ENCODE measurements around the gene PIP4K2A.

Gene PIP4K2A

DNA sequence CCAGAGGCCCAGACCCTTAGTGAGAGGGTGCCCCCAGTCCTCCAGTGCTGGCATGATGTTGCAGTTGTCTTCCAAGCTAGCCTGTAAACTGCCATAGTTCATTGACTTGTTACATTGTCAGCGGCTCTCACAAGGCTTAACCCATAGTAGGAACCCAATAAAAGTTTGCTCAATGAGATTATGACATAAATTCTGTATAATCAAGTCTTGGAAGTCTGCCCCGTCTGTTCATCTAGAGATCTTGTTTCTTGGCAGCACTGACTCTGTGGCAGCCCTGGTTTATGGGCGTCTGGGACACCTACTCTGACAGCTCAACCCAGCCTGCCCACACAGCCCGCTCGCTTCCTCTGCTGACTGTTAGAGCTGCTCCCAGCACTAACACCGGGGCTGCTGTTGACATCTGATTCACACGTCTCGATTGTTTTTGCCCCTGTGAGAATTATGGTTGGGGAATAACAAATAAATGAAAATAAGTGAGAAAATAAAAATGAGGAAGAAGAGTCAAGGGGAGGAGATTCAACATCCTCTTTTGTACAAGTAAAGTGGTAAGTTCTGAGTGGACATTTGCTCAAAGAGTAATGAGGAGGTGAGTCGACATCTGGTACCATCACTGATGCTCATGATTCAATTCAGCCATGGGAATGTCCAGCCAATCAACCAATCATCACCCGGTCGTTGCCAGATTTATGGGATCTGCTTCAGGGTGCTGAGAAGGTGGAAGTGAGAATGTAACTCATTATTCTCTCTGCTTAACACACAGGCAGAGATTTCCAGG lies 208.3 kb downstream of the PIP4K2A start:
- no peak overlapping the region for H2AFZ ChIP-seq (ENCODE audit: insufficient read depth, low read length, poor library complexity)
- H3K4ac ChIP-seq (ENCODE audit: low read depth, low read length), result no peak overlapping the region
- no peaks in the 10 kb centered on the region for H3K4me1 ChIP-seq (ENCODE audit: control insufficient read depth in 1 of 2, insufficient read depth in 2 of 2, low read length in 2 of 2)
- H3K9ac ChIP-seq (ENCODE audit: low read length), result no peak overlapping the region
- no CpG with 5 or more reads among the region's 11 CpGs for WGBS (ENCODE audit: extremely low coverage, insufficient coverage, insufficient read length)
- no peak overlapping the region for H4K91ac ChIP-seq (ENCODE audit: low read depth, low read length)
- DNase-seq, result no peak
- no peak overlapping the region for H2BK120ac ChIP-seq (ENCODE audit: insufficient read depth, low read length, poor library complexity)
- H3K23ac ChIP-seq (ENCODE audit: low read length), result no peak overlapping the region
- H3K27me3 ChIP-seq (ENCODE audit: insufficient read depth, low read length), result no peaks in the 10 kb centered on the region
- H3K18ac ChIP-seq (ENCODE audit: low read length), result no peak overlapping the region
- no peak overlapping the region for H4K12ac ChIP-seq (ENCODE audit: low read depth, low read length)
- H3K79me2 ChIP-seq (ENCODE audit: control insufficient read depth, insufficient read depth, low read length, poor library complexity), result no peaks in the 10 kb centered on the region
- no peak overlapping the region for H2BK5ac ChIP-seq (ENCODE audit: low read depth, low read length, poor library complexity)
- no peak overlapping the region for H2BK12ac ChIP-seq (ENCODE audit: low read length)
- no peak overlapping the region for H3K4me3 ChIP-seq (ENCODE audit: low read depth, low read length)
- H3K14ac ChIP-seq (ENCODE audit: low read length), result no peak overlapping the region
- no peaks in the 10 kb centered on the region for H3K79me1 ChIP-seq (ENCODE audit: low read length)
- H3K9me3 ChIP-seq (ENCODE audit: insufficient read depth, low read depth, low read length), result no peaks in the 10 kb centered on the region
- no peaks in the 10 kb centered on the region for H3K36me3 ChIP-seq (ENCODE audit: control insufficient read depth in 1 of 2, insufficient read depth in 2 of 2, low read length in 2 of 2)
- H3K4me2 ChIP-seq (ENCODE audit: low read length), result no peak overlapping the region
- no peak overlapping the region for H2AK5ac ChIP-seq (ENCODE audit: low read length)
- H3K27ac ChIP-seq (ENCODE audit: low read depth, low read length), result no peak overlapping the region
- no peak overlapping the region for H4K8ac ChIP-seq (ENCODE audit: low read depth, low read length)

DNA sequence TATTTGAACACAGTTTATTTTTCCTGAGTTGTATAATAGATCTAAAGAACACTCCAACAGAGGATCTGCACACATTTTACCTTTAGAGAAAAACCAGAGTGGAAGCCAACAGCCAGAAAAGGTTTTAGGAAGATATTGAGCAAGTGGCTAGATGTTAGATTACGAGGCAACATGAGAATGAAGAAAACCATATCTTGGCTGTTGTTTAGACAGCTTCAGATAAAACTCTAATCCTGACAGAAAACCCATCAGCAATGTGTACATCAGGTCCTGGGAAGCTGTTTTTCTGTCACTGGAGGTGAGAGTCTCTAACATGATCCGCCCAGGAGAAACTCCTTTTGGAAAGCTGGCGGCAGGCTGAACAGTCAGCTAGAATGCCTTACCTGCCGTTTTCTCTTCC lies 209.6 kb downstream of the PIP4K2A start:
- no peak overlapping the region for H4K12ac ChIP-seq (ENCODE audit: low read depth, low read length)
- no peak overlapping the region for H2BK120ac ChIP-seq (ENCODE audit: insufficient read depth, low read length, poor library complexity)
- no peaks in the 10 kb centered on the region for H3K27me3 ChIP-seq (ENCODE audit: insufficient read depth, low read length)
- no peak overlapping the region for H3K27ac ChIP-seq (ENCODE audit: low read depth, low read length)
- no peak overlapping the region for H4K8ac ChIP-seq (ENCODE audit: low read depth, low read length)
- H2BK12ac ChIP-seq (ENCODE audit: low read length), result no peak overlapping the region
- H3K4me3 ChIP-seq (ENCODE audit: low read depth, low read length), result no peak overlapping the region
- no peak overlapping the region for H2AK5ac ChIP-seq (ENCODE audit: low read length)
- no peak overlapping the region for H3K9ac ChIP-seq (ENCODE audit: low read length)
- no peak overlapping the region for H4K91ac ChIP-seq (ENCODE audit: low read depth, low read length)
- H3K79me1 ChIP-seq (ENCODE audit: low read length), result no peaks in the 10 kb centered on the region
- H2AFZ ChIP-seq (ENCODE audit: insufficient read depth, low read length, poor library complexity), result no peak overlapping the region
- H3K18ac ChIP-seq (ENCODE audit: low read length), result no peak overlapping the region
- no peaks in the 10 kb centered on the region for H3K4me1 ChIP-seq (ENCODE audit: control insufficient read depth in 1 of 2, insufficient read depth in 2 of 2, low read length in 2 of 2)
- no peaks in the 10 kb centered on the region for H3K79me2 ChIP-seq (ENCODE audit: control insufficient read depth, insufficient read depth, low read length, poor library complexity)
- no CpG with 5 or more reads among the region's 4 CpGs for WGBS (ENCODE audit: extremely low coverage, insufficient coverage, insufficient read length)
- H3K23ac ChIP-seq (ENCODE audit: low read length), result no peak overlapping the region
- no peaks in the 10 kb centered on the region for H3K9me3 ChIP-seq (ENCODE audit: insufficient read depth, low read depth, low read length)
- no peak overlapping the region for H2BK5ac ChIP-seq (ENCODE audit: low read depth, low read length, poor library complexity)
- DNase-seq, result no peak
- H3K14ac ChIP-seq (ENCODE audit: low read length), result no peak overlapping the region
- H3K4ac ChIP-seq (ENCODE audit: low read depth, low read length), result no peak overlapping the region
- H3K4me2 ChIP-seq (ENCODE audit: low read length), result no peak overlapping the region
- H3K36me3 ChIP-seq (ENCODE audit: control insufficient read depth in 1 of 2, insufficient read depth in 2 of 2, low read length in 2 of 2), result no peaks in the 10 kb centered on the region

DNA sequence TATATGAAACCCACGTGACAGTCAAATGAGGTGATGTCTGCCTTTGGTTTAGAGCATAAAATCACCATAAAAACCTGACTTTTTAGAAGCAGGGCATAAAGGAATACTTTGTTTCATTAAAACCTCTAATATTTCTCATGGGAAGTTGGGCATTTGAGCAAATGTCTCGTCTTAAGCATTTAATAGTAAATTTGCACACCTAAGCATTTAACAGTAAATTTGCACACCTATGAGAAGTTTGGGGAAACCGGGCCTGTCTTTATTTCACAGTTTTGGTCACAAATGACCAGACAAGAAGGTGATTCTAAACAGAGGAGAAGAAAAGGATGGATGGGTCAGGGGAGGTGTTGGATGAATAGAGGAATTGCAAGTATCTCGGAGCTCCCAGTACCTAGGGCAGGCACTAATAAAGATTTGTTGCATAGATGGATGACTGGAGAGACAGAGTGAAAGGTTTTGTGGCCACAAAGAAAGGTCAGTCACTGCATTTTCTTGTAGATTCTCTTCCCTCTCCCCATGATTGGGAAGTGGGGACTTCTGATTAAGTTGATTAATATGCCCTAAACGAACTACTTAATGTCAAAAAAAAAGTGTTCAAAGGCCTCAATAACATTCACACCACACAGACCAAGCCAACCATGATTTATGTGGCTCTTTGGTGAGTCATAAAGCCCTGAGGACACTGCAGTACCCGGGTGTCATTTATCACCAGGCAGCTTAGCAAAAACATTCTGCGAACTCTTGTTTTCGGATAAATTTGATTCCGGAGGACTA lies 210.9 kb downstream of the PIP4K2A start:
- Histone ChIP-seq H2BK5ac (ENCODE audit: low read depth, low read length, poor library complexity) (no peak overlapping the region), H3K18ac (ENCODE audit: low read length) (no peak overlapping the region), H3K79me1 (ENCODE audit: low read length) (no peaks in the 10 kb centered on the region), H3K27me3 (ENCODE audit: insufficient read depth, low read length) (no peaks in the 10 kb centered on the region), H3K4me2 (ENCODE audit: low read length) (no peak overlapping the region), H3K4me3 (ENCODE audit: low read depth, low read length) (no peak overlapping the region), H4K8ac (ENCODE audit: low read depth, low read length) (no peak overlapping the region), H3K9me3 (ENCODE audit: insufficient read depth, low read depth, low read length) (no peaks in the 10 kb centered on the region), H3K4ac (ENCODE audit: low read depth, low read length) (no peak overlapping the region), H2AK5ac (ENCODE audit: low read length) (no peak overlapping the region), H3K79me2 (ENCODE audit: control insufficient read depth, insufficient read depth, low read length, poor library complexity) (no peaks in the 10 kb centered on the region), H3K23ac (ENCODE audit: low read length) (no peak overlapping the region), H3K14ac (ENCODE audit: low read length) (no peak overlapping the region), H3K27ac (ENCODE audit: low read depth, low read length) (no peak overlapping the region), H3K36me3 (ENCODE audit: control insufficient read depth in 1 of 2, insufficient read depth in 2 of 2, low read length in 2 of 2) (no peaks in the 10 kb centered on the region), H4K91ac (ENCODE audit: low read depth, low read length) (no peak overlapping the region), H2AFZ (ENCODE audit: insufficient read depth, low read length, poor library complexity) (no peak overlapping the region), H3K9ac (ENCODE audit: low read length) (no peak overlapping the region), H2BK120ac (ENCODE audit: insufficient read depth, low read length, poor library complexity) (no peak overlapping the region), H2BK12ac (ENCODE audit: low read length) (no peak overlapping the region), H3K4me1 (ENCODE audit: control insufficient read depth in 1 of 2, insufficient read depth in 2 of 2, low read length in 2 of 2) (no peaks in the 10 kb centered on the region), H4K12ac (ENCODE audit: low read depth, low read length) (no peak overlapping the region)
- no CpG with 5 or more reads among the region's 9 CpGs for WGBS (ENCODE audit: extremely low coverage, insufficient coverage, insufficient read length)
- DNase-seq, result peak; percentile 41 to 64

DNA sequence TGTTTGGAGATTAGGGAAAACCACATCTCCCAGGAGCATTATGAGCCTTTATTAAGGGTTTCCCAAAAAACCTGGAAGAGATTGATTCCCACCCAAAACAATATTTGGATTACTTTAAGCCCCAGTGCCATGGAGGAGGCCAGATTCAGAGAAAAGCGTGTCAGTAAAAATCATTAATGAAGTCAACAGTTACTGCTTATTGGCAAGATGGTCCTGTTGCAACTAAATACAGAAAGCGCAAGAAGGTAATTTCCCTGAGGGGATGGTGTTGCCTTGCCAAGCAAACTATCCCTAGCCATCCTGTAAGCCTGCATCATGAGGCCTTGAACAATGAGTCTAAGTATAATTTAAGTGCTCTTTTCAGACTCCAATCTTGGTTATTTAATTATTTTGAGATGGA lies 212.5 kb downstream of the PIP4K2A start:
- H3K9ac ChIP-seq (ENCODE audit: low read length), result no peak overlapping the region
- H3K4me1 ChIP-seq (ENCODE audit: control insufficient read depth in 1 of 2, insufficient read depth in 2 of 2, low read length in 2 of 2), result no peaks in the 10 kb centered on the region
- DNase-seq, result no peak
- H2BK5ac ChIP-seq (ENCODE audit: low read depth, low read length, poor library complexity), result no peak overlapping the region
- H3K4ac ChIP-seq (ENCODE audit: low read depth, low read length), result no peak overlapping the region
- H3K4me3 ChIP-seq (ENCODE audit: low read depth, low read length), result no peak overlapping the region
- H3K79me2 ChIP-seq (ENCODE audit: control insufficient read depth, insufficient read depth, low read length, poor library complexity), result no peaks in the 10 kb centered on the region
- no peak overlapping the region for H4K12ac ChIP-seq (ENCODE audit: low read depth, low read length)
- H2BK12ac ChIP-seq (ENCODE audit: low read length), result no peak overlapping the region
- no peak overlapping the region for H4K8ac ChIP-seq (ENCODE audit: low read depth, low read length)
- H3K27me3 ChIP-seq (ENCODE audit: insufficient read depth, low read length), result no peaks in the 10 kb centered on the region
- no peak overlapping the region for H2BK120ac ChIP-seq (ENCODE audit: insufficient read depth, low read length, poor library complexity)
- no peaks in the 10 kb centered on the region for H3K36me3 ChIP-seq (ENCODE audit: control insufficient read depth in 1 of 2, insufficient read depth in 2 of 2, low read length in 2 of 2)
- no peak overlapping the region for H4K91ac ChIP-seq (ENCODE audit: low read depth, low read length)
- H3K4me2 ChIP-seq (ENCODE audit: low read length), result no peak overlapping the region
- H3K18ac ChIP-seq (ENCODE audit: low read length), result no peak overlapping the region
- no peak overlapping the region for H2AFZ ChIP-seq (ENCODE audit: insufficient read depth, low read length, poor library complexity)
- no CpG with 5 or more reads among the region's 2 CpGs for WGBS (ENCODE audit: extremely low coverage, insufficient coverage, insufficient read length)
- H3K14ac ChIP-seq (ENCODE audit: low read length), result no peak overlapping the region
- no peaks in the 10 kb centered on the region for H3K79me1 ChIP-seq (ENCODE audit: low read length)
- no peaks in the 10 kb centered on the region for H3K9me3 ChIP-seq (ENCODE audit: insufficient read depth, low read depth, low read length)
- no peak overlapping the region for H2AK5ac ChIP-seq (ENCODE audit: low read length)
- H3K23ac ChIP-seq (ENCODE audit: low read length), result no peak overlapping the region
- H3K27ac ChIP-seq (ENCODE audit: low read depth, low read length), result no peak overlapping the region

Data from trophoblast cell (in vitro differentiated cells and primary cell).